ENCODE measurements around the gene CALN1.

The CALN1 gene

GRCh38 chr7:71780282-71780681 is 631.9 kb downstream of the CALN1 start:
- no peak for TF ChIP-seq TAF1 (IDR thresholded peaks at IDR 0.05; ENCODE audit: borderline replicate concordance, insufficient read depth, low read length)
- no peak for TF ChIP-seq POLR2AphosphoS5 (IDR thresholded peaks at IDR 0.05; ENCODE audit: low read depth, low read length)
- TF ChIP-seq, protein P1, sequence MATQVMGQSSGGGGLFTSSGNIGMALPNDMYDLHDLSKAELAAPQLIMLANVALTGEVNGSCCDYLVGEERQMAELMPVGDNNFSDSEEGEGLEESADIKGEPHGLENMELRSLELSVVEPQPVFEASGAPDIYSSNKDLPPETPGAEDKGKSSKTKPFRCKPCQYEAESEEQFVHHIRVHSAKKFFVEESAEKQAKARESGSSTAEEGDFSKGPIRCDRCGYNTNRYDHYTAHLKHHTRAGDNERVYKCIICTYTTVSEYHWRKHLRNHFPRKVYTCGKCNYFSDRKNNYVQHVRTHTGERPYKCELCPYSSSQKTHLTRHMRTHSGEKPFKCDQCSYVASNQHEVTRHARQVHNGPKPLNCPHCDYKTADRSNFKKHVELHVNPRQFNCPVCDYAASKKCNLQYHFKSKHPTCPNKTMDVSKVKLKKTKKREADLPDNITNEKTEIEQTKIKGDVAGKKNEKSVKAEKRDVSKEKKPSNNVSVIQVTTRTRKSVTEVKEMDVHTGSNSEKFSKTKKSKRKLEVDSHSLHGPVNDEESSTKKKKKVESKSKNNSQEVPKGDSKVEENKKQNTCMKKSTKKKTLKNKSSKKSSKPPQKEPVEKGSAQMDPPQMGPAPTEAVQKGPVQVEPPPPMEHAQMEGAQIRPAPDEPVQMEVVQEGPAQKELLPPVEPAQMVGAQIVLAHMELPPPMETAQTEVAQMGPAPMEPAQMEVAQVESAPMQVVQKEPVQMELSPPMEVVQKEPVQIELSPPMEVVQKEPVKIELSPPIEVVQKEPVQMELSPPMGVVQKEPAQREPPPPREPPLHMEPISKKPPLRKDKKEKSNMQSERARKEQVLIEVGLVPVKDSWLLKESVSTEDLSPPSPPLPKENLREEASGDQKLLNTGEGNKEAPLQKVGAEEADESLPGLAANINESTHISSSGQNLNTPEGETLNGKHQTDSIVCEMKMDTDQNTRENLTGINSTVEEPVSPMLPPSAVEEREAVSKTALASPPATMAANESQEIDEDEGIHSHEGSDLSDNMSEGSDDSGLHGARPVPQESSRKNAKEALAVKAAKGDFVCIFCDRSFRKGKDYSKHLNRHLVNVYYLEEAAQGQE (IDR thresholded peaks at IDR 0.05; ENCODE audit: insufficient read depth in 1 of 2, low read depth in 2 of 2, low read length in 2 of 2), result no peak
- TF ChIP-seq SIN3A (IDR thresholded peaks at IDR 0.05; ENCODE audit: borderline replicate concordance, insufficient read depth, low read length), result no peak
- TF ChIP-seq FOXP2 (optimal IDR thresholded peaks at IDR 0.05; ENCODE audit: borderline replicate concordance, extremely low read depth, extremely low read length, insufficient read depth), result no peak

DNA sequence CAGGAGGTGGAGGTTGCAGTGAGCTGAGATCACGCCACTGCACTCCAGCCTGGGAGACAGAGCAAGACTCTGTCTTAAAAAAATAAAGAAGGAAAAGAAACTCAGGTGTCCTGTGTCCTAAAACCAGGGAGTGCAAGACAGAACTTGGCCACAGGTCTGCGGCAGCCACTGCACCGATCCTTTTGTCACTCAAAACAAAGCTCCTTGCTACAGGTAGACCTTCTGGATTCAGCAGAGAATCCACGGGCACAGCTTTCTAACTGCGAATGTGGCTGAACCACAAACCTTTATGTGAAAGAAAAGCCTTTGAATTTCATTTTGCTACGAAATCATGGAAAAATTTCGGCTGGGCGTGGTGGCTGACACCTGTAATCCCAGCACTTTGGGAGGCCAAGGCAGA is 634.9 kb downstream of the CALN1 start:
- TF ChIP-seq, protein P1 (IDR thresholded peaks at IDR 0.05; ENCODE audit: insufficient read depth in 1 of 2, low read depth in 2 of 2, low read length in 2 of 2), result no peak
- TF ChIP-seq FOXP2 (optimal IDR thresholded peaks at IDR 0.05; ENCODE audit: borderline replicate concordance, extremely low read depth, extremely low read length, insufficient read depth) (no peak), TAF1 (IDR thresholded peaks at IDR 0.05; ENCODE audit: borderline replicate concordance, insufficient read depth, low read length) (no peak)

GRCh38 chr7:71776726-71777125 is 635.4 kb downstream of the CALN1 start:
- TF ChIP-seq, protein P1 (IDR thresholded peaks at IDR 0.05; ENCODE audit: insufficient read depth in 1 of 2, low read depth in 2 of 2, low read length in 2 of 2), result no peak
- no peak for TF ChIP-seq POLR2AphosphoS5 (IDR thresholded peaks at IDR 0.05; ENCODE audit: low read depth, low read length)

GRCh38 chr7:71775648-71776047 is 636.5 kb downstream of the CALN1 start:
- TF ChIP-seq POLR2AphosphoS5 (IDR thresholded peaks at IDR 0.05; ENCODE audit: low read depth, low read length) (no peak), SIN3A (IDR thresholded peaks at IDR 0.05; ENCODE audit: borderline replicate concordance, insufficient read depth, low read length) (no peak), TAF1 (IDR thresholded peaks at IDR 0.05; ENCODE audit: borderline replicate concordance, insufficient read depth, low read length) (no peak), FOXP2 (optimal IDR thresholded peaks at IDR 0.05; ENCODE audit: borderline replicate concordance, extremely low read depth, extremely low read length, insufficient read depth) (no peak)
- TF ChIP-seq, protein P1 (IDR thresholded peaks at IDR 0.05; ENCODE audit: insufficient read depth in 1 of 2, low read depth in 2 of 2, low read length in 2 of 2), result no peak

GRCh38 chr7:71772779-71773178 is 639.4 kb downstream of the CALN1 start:
- no peak for TF ChIP-seq SIN3A (IDR thresholded peaks at IDR 0.05; ENCODE audit: borderline replicate concordance, insufficient read depth, low read length)
- TF ChIP-seq, protein P1 (IDR thresholded peaks at IDR 0.05; ENCODE audit: insufficient read depth in 1 of 2, low read depth in 2 of 2, low read length in 2 of 2), result no peak
- no peak for TF ChIP-seq TAF1 (IDR thresholded peaks at IDR 0.05; ENCODE audit: borderline replicate concordance, insufficient read depth, low read length)
- TF ChIP-seq POLR2AphosphoS5 (IDR thresholded peaks at IDR 0.05; ENCODE audit: low read depth, low read length), result no peak
- no peak for TF ChIP-seq FOXP2 (optimal IDR thresholded peaks at IDR 0.05; ENCODE audit: borderline replicate concordance, extremely low read depth, extremely low read length, insufficient read depth)
